ENCODE results near the gene SELL. TPM values are rescaled to one million over a fixed set of nuclear protein-coding genes. Genes with fewer than 3 reads are reported as not detected.
"Not testable (repeated sequence)": the region's sequence is repeated elsewhere in the genome, so short reads cannot be mapped to it uniquely, and the experiment has no call there.

SELL gene
- 1 to 10 TPM; 3.5 to 3.9 (median 3.6) TPM for polyA plus RNA-seq (ENCODE audit: insufficient read length in 3 of 3)

- DNase-seq (ENCODE audit: low read depth in 3 of 3, low spot score in 2 of 3): peak; percentile 15 to 29 (median 25)
These were observed at the start of gene SELL for GRCh38 chr1:169711469-169712308. SELL (minus strand) TSS chr1:169711620; CDS start chr1:169711498, 122 bp downstream.

- DNase-seq (ENCODE audit: low read depth in 3 of 3, low spot score in 2 of 3): no peak
These were observed 47.6 kb upstream of the SELL start for GRCh38 chr1:169759038-169759437.

GRCh38 chr1:169753549-169753948 lies 42.1 kb upstream of the SELL start:
- no peak for DNase-seq (ENCODE audit: low read depth in 3 of 3, low spot score in 2 of 3)

- DNase-seq (ENCODE audit: low read depth in 3 of 3, low spot score in 2 of 3): no peak
These were observed 38.6 kb upstream of the SELL start for GRCh38 chr1:169750041-169750440.

- DNase-seq (ENCODE audit: low read depth in 3 of 3, low spot score in 2 of 3): no peak
These were observed 35.1 kb upstream of the SELL start for GRCh38 chr1:169746550-169746949.

GRCh38 chr1:169745015-169745861 lies 33.8 kb upstream of the SELL start:
- no peak for DNase-seq (ENCODE audit: low read depth in 3 of 3, low spot score in 2 of 3)

- no peak for DNase-seq (ENCODE audit: low read depth in 3 of 3, low spot score in 2 of 3)
These were observed 30.4 kb upstream of the SELL start for GRCh38 chr1:169741666-169742394.

GRCh38 chr1:169739980-169740379 lies 28.6 kb upstream of the SELL start:
- no peak for DNase-seq (ENCODE audit: low read depth in 3 of 3, low spot score in 2 of 3)

- no peak for DNase-seq (ENCODE audit: low read depth in 3 of 3, low spot score in 2 of 3)
These were observed 22.5 kb upstream of the SELL start, which contains the start of gene SELE for GRCh38 chr1:169733924-169734323. SELE (minus strand) TSS chr1:169734079; CDS start chr1:169733612, 467 bp downstream.

- DNase-seq (ENCODE audit: low read depth in 3 of 3, low spot score in 2 of 3): no peak
These were observed 20.0 kb upstream of the SELL start for GRCh38 chr1:169731446-169731845.

- no peak for DNase-seq (ENCODE audit: low read depth in 3 of 3, low spot score in 2 of 3)
These were observed 18.6 kb upstream of the SELL start for GRCh38 chr1:169729991-169730390.

- no peak for DNase-seq (ENCODE audit: low read depth in 3 of 3, low spot score in 2 of 3)
These were observed 15.9 kb upstream of the SELL start for GRCh38 chr1:169727307-169727706.

- DNase-seq (ENCODE audit: low read depth in 3 of 3, low spot score in 2 of 3): no peak
These were observed 15.4 kb upstream of the SELL start for GRCh38 chr1:169726851-169727250.

GRCh38 chr1:169725930-169726329 lies 14.5 kb upstream of the SELL start:
- no peak for DNase-seq (ENCODE audit: low read depth in 3 of 3, low spot score in 2 of 3)

- no peak for DNase-seq (ENCODE audit: low read depth in 3 of 3, low spot score in 2 of 3)
These were observed 12.7 kb upstream of the SELL start for GRCh38 chr1:169724168-169724567.

- DNase-seq (ENCODE audit: low read depth in 3 of 3, low spot score in 2 of 3): no peak
These were observed 12.3 kb upstream of the SELL start for GRCh38 chr1:169723763-169724162.

GRCh38 chr1:169722779-169723178 lies 11.4 kb upstream of the SELL start:
- no peak for DNase-seq (ENCODE audit: low read depth in 3 of 3, low spot score in 2 of 3)

- not testable (repeated sequence) for DNase-seq (ENCODE audit: low read depth in 3 of 3, low spot score in 2 of 3)
These were observed 3.7 kb upstream of the SELL start for GRCh38 chr1:169715100-169715499.

- not testable (repeated sequence) for DNase-seq (ENCODE audit: low read depth in 3 of 3, low spot score in 2 of 3)
These were observed 1.7 kb upstream of the SELL start for GRCh38 chr1:169713090-169713489.

GRCh38 chr1:169712309-169712631 lies 850 bp upstream of the SELL start:
- no peak for DNase-seq (ENCODE audit: low read depth in 3 of 3, low spot score in 2 of 3)

GRCh38 chr1:169708647-169709046 lies 2.8 kb downstream of the SELL start:
- DNase-seq (ENCODE audit: low read depth in 3 of 3, low spot score in 2 of 3): no peak
